GM12874 (cell line): ENCODE measurements around the gene TIMM17A.

Experiments used
- CTCF ChIP-seq: IDR thresholded peaks from 2 replicates; pipeline ENCODE4 v1.5.1; 2011; ENCODE audit warnings: low read depth, mild to moderate bottlenecking, control low read depth, low read length, moderate library complexity; ENCODE audit not compliant: insufficient read depth

TIMM17A gene

GRCh38 chr1:201917362-201918033, 37.8 kb upstream of the TIMM17A start:
- no peak for TF ChIP-seq CTCF

- no peak for TF ChIP-seq CTCF
These were observed 37.0 kb upstream of the TIMM17A start for GRCh38 chr1:201918343-201918742.

GRCh38 chr1:201921952-201922558, 33.2 kb upstream of the TIMM17A start:
- TF ChIP-seq CTCF, result no peak

GRCh38 chr1:201925301-201925567, 30.1 kb upstream of the TIMM17A start:
- no peak for TF ChIP-seq CTCF

- TF ChIP-seq CTCF, result no peak
These were observed 29.2 kb upstream of the TIMM17A start for GRCh38 chr1:201925981-201926645.

GRCh38 chr1:201928266-201928665, 27.0 kb upstream of the TIMM17A start:
- no peak for TF ChIP-seq CTCF

GRCh38 chr1:201930137-201930536, 25.2 kb upstream of the TIMM17A start:
- TF ChIP-seq CTCF, result no peak
